NCI-H2227 (cell line): ENCODE measurements around the gene JPH2.

Experiments
- DNase-seq: peaks from one replicate; lab custom pipeline; 2025; ENCODE audit not compliant: unreplicated experiment; lab: John Stamatoyannopoulos, UW

The JPH2 gene

GRCh38 chr20:44104798-44105517, 82.0 kb downstream of the JPH2 start:
- DNase-seq = no peak

- no peak for DNase-seq
Observed at GRCh38 chr20:44102582-44102981, 84.4 kb downstream of the JPH2 start.

GRCh38 chr20:44099832-44100231, 87.2 kb downstream of the JPH2 start:
- DNase-seq = no peak

- DNase-seq = no peak
Observed at GRCh38 chr20:44098657-44099056, 88.3 kb downstream of the JPH2 start.

- DNase-seq = no peak
Observed at GRCh38 chr20:44098256-44098630, 88.7 kb downstream of the JPH2 start.

GRCh38 chr20:44097521-44098255, 89.3 kb downstream of the JPH2 start:
- no peak for DNase-seq

GRCh38 chr20:44095831-44096230, 91.2 kb downstream of the JPH2 start:
- no peak for DNase-seq

GRCh38 chr20:44093249-44093582, 93.8 kb downstream of the JPH2 start:
- DNase-seq = no peak

- peak; percentile 67 for DNase-seq
Observed at GRCh38 chr20:44092551-44093248, 94.3 kb downstream of the JPH2 start.

GRCh38 chr20:44091026-44091425, 96.0 kb downstream of the JPH2 start:
- no peak for DNase-seq

- DNase-seq = peak; percentile 49
Observed at GRCh38 chr20:44089987-44090674, 96.9 kb downstream of the JPH2 start.

- no peak for DNase-seq
Observed at GRCh38 chr20:44087857-44088120, 99.2 kb downstream of the JPH2 start.

- no peak for DNase-seq
Observed at GRCh38 chr20:44087051-44087856, 99.7 kb downstream of the JPH2 start.

GRCh38 chr20:44085616-44086434, 101.2 kb downstream of the JPH2 start:
- no peak for DNase-seq

GRCh38 chr20:44084891-44085290, 102.1 kb downstream of the JPH2 start:
- DNase-seq = no peak

GRCh38 chr20:44084439-44084838, 102.5 kb downstream of the JPH2 start:
- DNase-seq = no peak

GRCh38 chr20:44083220-44083933, 103.6 kb downstream of the JPH2 start:
- DNase-seq = no peak

- DNase-seq = no peak
Observed at GRCh38 chr20:44081888-44082287, 105.1 kb downstream of the JPH2 start.

GRCh38 chr20:44081476-44081875, 105.5 kb downstream of the JPH2 start:
- DNase-seq = no peak
